Measurements from ENCODE around the gene CAPN10. TPM values are rescaled to one million over a fixed set of nuclear protein-coding genes. Genes with fewer than 3 reads are reported as not detected.

CAPN10 gene
- total and polyA plus RNA-seq, 2 donors from 2014 or later = 26.3 to 50.9 TPM

DNA sequence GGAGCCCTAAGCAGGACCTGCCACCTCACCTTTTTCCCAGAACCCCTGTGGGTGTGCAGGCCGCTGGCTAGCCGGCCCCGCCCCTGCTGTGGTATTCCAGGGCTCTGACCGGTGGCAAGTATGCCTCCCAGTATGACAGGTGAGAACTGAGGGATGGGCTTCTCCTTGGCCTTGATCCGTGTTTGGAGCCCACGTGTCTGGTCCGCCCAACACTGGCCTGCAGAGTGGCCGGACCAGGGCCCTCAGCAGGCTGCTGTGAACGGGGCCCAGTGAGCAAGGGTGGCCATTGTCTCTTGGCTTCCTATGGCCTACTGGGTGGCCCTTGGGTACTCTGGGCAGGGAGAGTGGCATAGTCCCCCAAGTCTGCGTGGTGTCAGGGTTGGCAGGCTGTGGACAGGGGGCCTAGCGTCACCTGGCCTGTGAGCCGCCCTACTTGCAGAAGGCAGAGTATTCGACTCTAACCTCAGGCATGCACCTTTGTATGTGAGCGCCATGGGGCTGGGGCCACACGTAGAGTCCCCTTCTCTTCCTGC, 16.5 kb upstream of the CAPN10 start:
- no peaks in the 10 kb centered on the region for H3K9me3 ChIP-seq (ENCODE audit: control insufficient read depth in 2 of 3, insufficient read depth in 1 of 3, low read length in 3 of 3)
- intact Hi-C loops (cut with DNase I) = no loop called here
- peak overlapping the region in 1 of 3 donors; percentile 72 for H3K4me3 ChIP-seq (ENCODE audit: low read length in 3 of 3)
- peaks cover 0 to 4% (median 0%) of the 10 kb centered on the region in 3 donors for H3K36me3 ChIP-seq (ENCODE audit: control insufficient read depth in 2 of 3, insufficient read depth in 3 of 3, low read length in 3 of 3)
- H3K27ac ChIP-seq (ENCODE audit: low read depth in 2 of 2, low read length in 2 of 2) = no peak overlapping the region
- no peak for TF ChIP-seq CTCF (IDR thresholded peaks at IDR 0.05; ENCODE audit: borderline replicate concordance, extremely low read depth, insufficient read depth)
- no peak overlapping the region for H3K9ac ChIP-seq (ENCODE audit: low read length in 3 of 3)
- FAIRE-seq = no peak
- H3K4me1 ChIP-seq (ENCODE audit: control insufficient read depth in 2 of 3, insufficient read depth in 2 of 3, low read depth in 1 of 3, low read length in 3 of 3) = peaks cover 0 to 36% (median 22%) of the 10 kb centered on the region in 3 donors
- no peak for DNase-seq
- H3K27me3 ChIP-seq (ENCODE audit: control insufficient read depth, insufficient read depth, low read length) = no peaks in the 10 kb centered on the region

- no peak overlapping the region for H3K4me3 ChIP-seq (ENCODE audit: low read length in 3 of 3)
- H3K4me1 ChIP-seq (ENCODE audit: control insufficient read depth in 2 of 3, insufficient read depth in 2 of 3, low read depth in 1 of 3, low read length in 3 of 3) = peaks cover 0 to 29% (median 17%) of the 10 kb centered on the region in 3 donors
- FAIRE-seq (no peak), DNase-seq (peak in 1 of 5 donors; percentile 71)
- no peaks in the 10 kb centered on the region for H3K9me3 ChIP-seq (ENCODE audit: control insufficient read depth in 2 of 3, insufficient read depth in 1 of 3, low read length in 3 of 3)
- intact Hi-C loops (cut with DNase I) = no loop called here
- peaks cover 0 to 4% (median 0%) of the 10 kb centered on the region in 3 donors for H3K36me3 ChIP-seq (ENCODE audit: control insufficient read depth in 2 of 3, insufficient read depth in 3 of 3, low read length in 3 of 3)
- H3K27ac ChIP-seq (ENCODE audit: low read depth in 2 of 2, low read length in 2 of 2) = no peak overlapping the region
- TF ChIP-seq CTCF (IDR thresholded peaks at IDR 0.05; ENCODE audit: borderline replicate concordance, extremely low read depth, insufficient read depth) = no peak
- no peaks in the 10 kb centered on the region for H3K27me3 ChIP-seq (ENCODE audit: control insufficient read depth, insufficient read depth, low read length)
- H3K9ac ChIP-seq (ENCODE audit: low read length in 3 of 3) = no peak overlapping the region
Observed at GRCh38 chr2:240570531-240571313, 15.8 kb upstream of the CAPN10 start.

DNA sequence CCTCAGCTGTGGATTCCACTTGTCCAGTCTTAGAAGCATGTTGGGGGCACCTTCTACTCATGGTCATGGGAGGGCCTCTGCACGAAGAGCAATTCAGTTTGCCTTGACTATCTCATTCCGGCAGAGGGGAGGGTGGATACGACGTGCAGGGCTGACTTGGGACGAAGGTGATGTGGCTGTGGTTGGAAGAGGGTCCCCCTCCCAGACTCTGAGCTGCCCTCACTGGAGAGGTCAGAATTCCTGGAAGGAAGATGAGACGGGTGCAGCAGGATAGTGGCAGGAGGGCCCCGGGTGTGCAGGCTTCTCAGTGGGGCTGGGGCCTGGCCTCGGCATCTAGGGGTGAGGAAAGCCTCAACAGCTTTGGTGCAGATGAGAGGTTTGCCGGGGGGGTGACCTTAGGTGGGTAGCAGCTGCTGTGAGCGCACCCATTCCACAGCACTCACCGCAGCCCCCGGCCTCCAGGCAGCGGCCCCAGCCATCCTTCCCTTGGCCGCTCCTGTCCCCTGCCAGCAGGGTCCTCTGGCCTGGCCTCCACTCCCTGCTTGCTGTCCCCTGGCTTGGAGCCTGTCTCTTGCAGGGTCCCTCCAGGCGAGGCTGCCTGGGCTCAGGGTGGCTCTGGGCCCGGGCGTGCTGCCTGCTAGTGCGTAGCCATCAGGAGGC, 15.1 kb upstream of the CAPN10 start:
- FAIRE-seq (no peak), DNase-seq (peak in 1 of 5 donors; percentile 67)
- H3K4me1 ChIP-seq (ENCODE audit: control insufficient read depth in 2 of 3, insufficient read depth in 2 of 3, low read depth in 1 of 3, low read length in 3 of 3) = peaks cover 0 to 24% (median 11%) of the 10 kb centered on the region in 3 donors
- H3K4me3 ChIP-seq (ENCODE audit: low read length in 3 of 3) = no peak overlapping the region
- no peaks in the 10 kb centered on the region for H3K27me3 ChIP-seq (ENCODE audit: control insufficient read depth, insufficient read depth, low read length)
- intact Hi-C loops (cut with DNase I) = no loop called here
- H3K27ac ChIP-seq (ENCODE audit: low read depth in 2 of 2, low read length in 2 of 2) = no peak overlapping the region
- no peak for TF ChIP-seq CTCF (IDR thresholded peaks at IDR 0.05; ENCODE audit: borderline replicate concordance, extremely low read depth, insufficient read depth)
- no peaks in the 10 kb centered on the region for H3K9me3 ChIP-seq (ENCODE audit: control insufficient read depth in 2 of 3, insufficient read depth in 1 of 3, low read length in 3 of 3)
- H3K9ac ChIP-seq (ENCODE audit: low read length in 3 of 3) = no peak overlapping the region
- peaks cover 0 to 5% (median 4%) of the 10 kb centered on the region in 3 donors for H3K36me3 ChIP-seq (ENCODE audit: control insufficient read depth in 2 of 3, insufficient read depth in 3 of 3, low read length in 3 of 3)
